Spleen (tissue), 13 donors: ENCODE results near the gene YIF1B. TPM values are rescaled to one million over a fixed set of nuclear protein-coding genes. Genes with fewer than 3 reads are reported as not detected.
"Not testable (repeated sequence)": the region's sequence is repeated elsewhere in the genome, so short reads cannot be mapped to it uniquely, and the experiment has no call there.

Source experiments
- DNase-seq: peaks from one replicate; pipeline ENCODE4 v3.0.0-alpha.2; 2020
- H3K27ac ChIP-seq, 8 donors: fragments of 200-600 bp; sonication (generic) in 7 of 8; 1 replicate in 4 of 8; 2 replicates in 4 of 8; pipeline versions ENCODE4 v1.5.0 to v1.8.0; 2016 to 2021; ENCODE audit warnings: inconsistent platforms in 4 of 8, mild to moderate bottlenecking in 4 of 8, moderate library complexity in 1 of 8
- H3K27me3 ChIP-seq, 7 donors: fragments of 200-600 bp; sonication (generic) in 6 of 7; replicated peaks in 1 of 7; 1 replicate in 4 of 7; 2 replicates in 3 of 7; pipeline versions ENCODE4 v1.5.0 to v1.8.0; 2016 to 2021; ENCODE audit warnings: inconsistent platforms in 3 of 7, mild to moderate bottlenecking in 1 of 7
- H3K36me3 ChIP-seq, 6 donors: fragments of 200-600 bp; sonication (generic) in 5 of 6; 1 replicate in 4 of 6; 2 replicates in 2 of 6; pipeline versions ENCODE4 v1.5.0 to v1.8.0; 2016 to 2021; ENCODE audit warnings: inconsistent platforms in 2 of 6
- H3K4me1 ChIP-seq, 6 donors: fragments of 200-600 bp; sonication (generic) in 5 of 6; 1 replicate in 3 of 6; 2 replicates in 3 of 6; pipeline versions ENCODE4 v1.5.0 to v1.8.0; 2016 to 2021; ENCODE audit warnings: inconsistent platforms in 3 of 6
- H3K4me3 ChIP-seq, 8 donors: fragments of 200-600 bp; sonication (generic) in 7 of 8; 1 replicate in 4 of 8; 2 replicates in 4 of 8; pipeline versions ENCODE4 v1.5.0 to v1.8.0; 2016 to 2021; ENCODE audit warnings: inconsistent platforms in 4 of 8, mild to moderate bottlenecking in 4 of 8, moderate library complexity in 2 of 8
- H3K9me3 ChIP-seq, 8 donors: fragments of 200-600 bp; sonication (generic) in 7 of 8; 1 replicate in 4 of 8; 2 replicates in 4 of 8; pipeline versions ENCODE4 v1.5.0 to v1.8.0; 2016 to 2021; ENCODE audit warnings: inconsistent platforms in 4 of 8
- POLR2A ChIP-seq, 3 donors: fragments of 450-650 bp; IDR thresholded peaks; one replicate each; pipeline ENCODE4 v1.5.1; 2017; ENCODE audit warnings: antibody characterized with exemption in 3 of 3, mild to moderate bottlenecking in 1 of 3
- POLR2AphosphoS5 ChIP-seq, 3 donors: sonication (generic); formaldehyde crosslinking; IDR thresholded peaks; one replicate each; pipeline ENCODE4 v1.5.1; 2017; ENCODE audit warnings: antibody characterized with exemption in 3 of 3
- WGBS, 5 donors: extraction: QIAGEN DNeasy Blood & Tissue Kit in 3 of 5; methylation state at CpG; one replicate each; pipeline versions ENCODE4 v1.1.5 to v1.1.7; 2013 to 2018; 5-methylcytosine and 5-hydroxymethylcytosine counted together
- intact Hi-C: fragments of 100-400 bp; cut with DNase I; formaldehyde crosslinking; loops from one replicate; pipeline ENCODE4 v1.15.0; 2023; ENCODE audit warnings: low total_unique reads
- long read RNA-seq, 2 donors: transcript quantifications; one replicate each; lab custom pipeline, GENCODE V29; 2026
- polyA plus RNA-seq, 3 donors: library from polyadenylated mRNA; stranded (reverse); fragments of 200-250 nt; gene quantifications; one replicate each; pipeline ENCODE4 v1.2.1, GENCODE V29; 2013
- total RNA-seq, 7 donors: library from RNA; depleted of rRNA in 3 of 7; stranded (reverse); fragments of >200 nt in 3 of 7; fragmentation: NEBNext Ultra II Directional in 4 of 7; extraction: Animal tissue kit (Norgen Biotek cat#: 25700) in 4 of 7; gene quantifications; one replicate each; pipeline versions ENCODE4 v1.1.0 to v1.2.1, GENCODE V29; 2016 to 2021
- TF ChIP-seq, protein P1 (sequence below), 11 experiments: fragments of 200-600 bp in 7 of 11; fragments of 450-650 bp in 4 of 11; sonication (generic) in 4 of 11; IDR thresholded peaks in 8 of 11; conservative IDR thresholded peaks in 3 of 11; 1 replicate in 7 of 11; 2 replicates in 4 of 11; pipeline versions ENCODE4 v1.4.0 to v1.8.0; 2016 to 2021; ENCODE audit warnings: antibody characterized with exemption in 11 of 11, inconsistent platforms in 4 of 11, mild to moderate bottlenecking in 1 of 11
- donor health status: healthy with polysubstance abuse.
- donor health status: DM: no; HTN: no; CAD: no; lungs with moderate emphysema.
- donor health status: DM: no; HTN: no; CAD: no.
- donor health status: Bipolar disorder and iron deficiency.
- donor health status: healthy.
- donor health status: DM: no; HTN: no; CAD: no.
- donor health status: DM: yes; HTN: yes; CAD: no.

Gene YIF1B, protein sequence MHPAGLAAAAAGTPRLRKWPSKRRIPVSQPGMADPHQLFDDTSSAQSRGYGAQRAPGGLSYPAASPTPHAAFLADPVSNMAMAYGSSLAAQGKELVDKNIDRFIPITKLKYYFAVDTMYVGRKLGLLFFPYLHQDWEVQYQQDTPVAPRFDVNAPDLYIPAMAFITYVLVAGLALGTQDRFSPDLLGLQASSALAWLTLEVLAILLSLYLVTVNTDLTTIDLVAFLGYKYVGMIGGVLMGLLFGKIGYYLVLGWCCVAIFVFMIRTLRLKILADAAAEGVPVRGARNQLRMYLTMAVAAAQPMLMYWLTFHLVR
- total RNA-seq (10 to 100 TPM; 31.4 to 40.6 (median 38.4) TPM), polyA plus RNA-seq (10 to 100 TPM; 41.2 to 56.7 (median 46.6) TPM)
- long read RNA-seq, donor 1, transcript YIF1B-203 (8 exons, 1,225 nt): minor isoform, 5 of 147 reads
- long read RNA-seq, donor 1, transcript YIF1B-216 (8 exons, 1,181 nt): major isoform, 17 of 147 reads
- long read RNA-seq, donor 1, partial matches to known transcripts: 116 of 147 reads
- long read RNA-seq, donor 1, other reads (novel, unspliced or antisense): 0 of 147 reads
- long read RNA-seq, donor 2, transcript YIF1B-216 (8 exons, 1,181 nt): major isoform, 8 of 21 reads
- long read RNA-seq, donor 2, partial matches to known transcripts: 5 of 21 reads
- long read RNA-seq, donor 2, other reads (novel, unspliced or antisense): 0 of 21 reads

DNA sequence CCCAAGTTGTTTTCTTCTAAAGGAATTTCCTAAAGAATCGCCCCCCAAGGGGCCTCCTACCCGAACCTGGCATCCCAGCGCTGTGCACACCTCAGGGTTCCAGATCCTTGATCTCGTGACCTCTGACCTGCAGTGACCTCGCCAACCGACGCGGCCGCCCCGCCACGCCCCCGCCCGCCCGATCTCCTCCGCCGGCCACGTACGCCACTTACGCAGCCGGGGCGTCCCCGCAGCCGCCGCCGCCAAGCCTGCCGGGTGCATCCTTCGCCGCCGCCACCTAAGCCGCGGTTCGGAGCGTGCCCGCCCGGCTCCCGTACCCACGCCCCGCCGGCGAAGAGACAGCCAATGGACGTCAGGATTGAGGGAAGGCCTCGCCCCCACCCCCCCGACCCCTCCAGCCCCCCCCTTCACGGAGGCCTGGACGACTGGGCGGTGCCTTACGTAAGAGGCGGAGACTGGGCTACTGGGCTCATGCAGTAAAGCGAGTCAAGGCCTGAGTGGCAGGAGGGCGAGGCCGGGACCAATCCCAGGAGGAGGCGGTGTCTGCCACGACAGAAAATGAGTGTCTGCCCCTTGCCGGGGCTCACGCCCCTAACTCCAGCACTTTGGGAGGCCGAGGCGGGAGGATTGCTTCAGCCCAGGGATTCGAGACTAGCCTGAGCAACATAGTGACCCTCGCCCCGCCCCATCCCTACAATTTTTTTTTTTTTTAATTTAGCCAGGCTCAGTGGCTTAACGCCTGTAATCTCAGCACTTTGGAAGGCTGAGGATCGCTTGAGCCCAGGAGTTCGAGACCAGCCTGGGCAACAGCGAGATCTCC is at the start of gene YIF1B:
TSS of gene YIF1B (minus strand) at position 291 of the 820 bp plus-strand sequence. CDS start at position 261, 30 bp downstream.
- intact Hi-C loops: no loop called here
- H3K27me3 ChIP-seq: no peaks in the 10 kb centered on the region
- peak within 1 kb of the TSS; percentile 37 to 78 (median 56) for H3K4me3 ChIP-seq
- H3K9me3 ChIP-seq: no peaks in the 10 kb centered on the region
- peak; percentile 99 for DNase-seq
- no peaks in the 10 kb centered on the region for H3K36me3 ChIP-seq
- 0 to 1% (median 0%) methylated on average over 43 to 64 of the region's 64 CpGs for WGBS, 5 donors
- TF ChIP-seq POLR2A (IDR thresholded peaks at IDR 0.05): no peak
- TF ChIP-seq, protein P1, sequence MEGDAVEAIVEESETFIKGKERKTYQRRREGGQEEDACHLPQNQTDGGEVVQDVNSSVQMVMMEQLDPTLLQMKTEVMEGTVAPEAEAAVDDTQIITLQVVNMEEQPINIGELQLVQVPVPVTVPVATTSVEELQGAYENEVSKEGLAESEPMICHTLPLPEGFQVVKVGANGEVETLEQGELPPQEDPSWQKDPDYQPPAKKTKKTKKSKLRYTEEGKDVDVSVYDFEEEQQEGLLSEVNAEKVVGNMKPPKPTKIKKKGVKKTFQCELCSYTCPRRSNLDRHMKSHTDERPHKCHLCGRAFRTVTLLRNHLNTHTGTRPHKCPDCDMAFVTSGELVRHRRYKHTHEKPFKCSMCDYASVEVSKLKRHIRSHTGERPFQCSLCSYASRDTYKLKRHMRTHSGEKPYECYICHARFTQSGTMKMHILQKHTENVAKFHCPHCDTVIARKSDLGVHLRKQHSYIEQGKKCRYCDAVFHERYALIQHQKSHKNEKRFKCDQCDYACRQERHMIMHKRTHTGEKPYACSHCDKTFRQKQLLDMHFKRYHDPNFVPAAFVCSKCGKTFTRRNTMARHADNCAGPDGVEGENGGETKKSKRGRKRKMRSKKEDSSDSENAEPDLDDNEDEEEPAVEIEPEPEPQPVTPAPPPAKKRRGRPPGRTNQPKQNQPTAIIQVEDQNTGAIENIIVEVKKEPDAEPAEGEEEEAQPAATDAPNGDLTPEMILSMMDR (IDR thresholded peaks at IDR 0.05 in 8 of 11, conservative IDR thresholded peaks at IDR 0.05 in 3 of 11): peak in 1 of 11 experiments; percentile 32
- TF ChIP-seq POLR2AphosphoS5 (IDR thresholded peaks at IDR 0.05): peak; percentile 82 to 90 (median 90)
- peaks cover 28 to 85% (median 54%) of the 10 kb centered on the region in 6 donors for H3K4me1 ChIP-seq
- H3K27ac ChIP-seq: peak within 1 kb of the TSS; percentile 72 to 93 (median 90)

DNA sequence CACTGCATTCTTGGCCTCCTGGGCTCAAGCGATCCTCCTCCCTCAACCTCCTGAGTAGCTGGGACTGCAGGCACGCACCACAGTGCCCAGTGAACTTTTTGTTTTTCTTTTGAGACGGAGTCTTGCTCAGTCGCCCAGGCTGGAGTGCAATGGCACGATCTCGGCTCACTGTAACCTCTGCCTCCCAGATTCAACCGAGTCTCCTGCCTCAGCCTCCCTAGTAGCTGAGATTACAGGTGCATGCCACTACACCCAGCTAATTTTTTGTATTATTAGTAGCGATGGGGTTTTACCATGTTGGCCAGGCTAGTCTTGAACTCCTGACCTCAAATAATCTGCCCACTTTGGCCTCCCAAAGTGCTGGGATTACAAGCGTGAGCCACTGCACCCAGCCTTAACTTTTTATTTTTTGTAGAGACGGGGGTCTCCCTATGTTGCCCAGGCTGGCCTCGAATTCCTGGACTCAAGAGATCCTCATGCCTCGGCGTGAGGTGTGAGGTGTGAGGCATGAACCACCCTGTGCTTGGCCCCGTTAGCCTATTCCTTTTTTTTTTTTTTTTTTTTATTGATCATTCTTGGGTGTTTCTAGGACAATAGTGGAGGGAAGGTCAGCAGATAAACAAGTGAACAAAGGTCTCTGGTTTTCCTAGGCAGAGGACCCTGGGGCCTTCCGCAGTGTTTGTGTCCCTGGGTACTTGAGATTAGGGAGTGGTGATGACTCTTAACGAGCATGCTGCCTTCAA is 47.4 kb upstream of the YIF1B start:
- H3K36me3 ChIP-seq, H3K9me3 ChIP-seq, intact Hi-C loops, DNase-seq: not testable (repeated sequence)
- Histone ChIP-seq H3K27ac (peak overlapping the region in 5 of 8 donors; percentile 66 to 81 (median 67)), H3K4me1 (peaks cover 8 to 24% (median 19%) of the 10 kb centered on the region in 6 donors), H3K27me3 (peaks cover 0 to 73% (median 4%) of the 10 kb centered on the region in 7 donors), H3K4me3 (peak overlapping the region in 6 of 8 donors; percentile 60 to 83 (median 70))
- WGBS, 5 donors: 79 to 86% (median 81%) methylated on average over 14 to 16 of the region's 16 CpGs

DNA sequence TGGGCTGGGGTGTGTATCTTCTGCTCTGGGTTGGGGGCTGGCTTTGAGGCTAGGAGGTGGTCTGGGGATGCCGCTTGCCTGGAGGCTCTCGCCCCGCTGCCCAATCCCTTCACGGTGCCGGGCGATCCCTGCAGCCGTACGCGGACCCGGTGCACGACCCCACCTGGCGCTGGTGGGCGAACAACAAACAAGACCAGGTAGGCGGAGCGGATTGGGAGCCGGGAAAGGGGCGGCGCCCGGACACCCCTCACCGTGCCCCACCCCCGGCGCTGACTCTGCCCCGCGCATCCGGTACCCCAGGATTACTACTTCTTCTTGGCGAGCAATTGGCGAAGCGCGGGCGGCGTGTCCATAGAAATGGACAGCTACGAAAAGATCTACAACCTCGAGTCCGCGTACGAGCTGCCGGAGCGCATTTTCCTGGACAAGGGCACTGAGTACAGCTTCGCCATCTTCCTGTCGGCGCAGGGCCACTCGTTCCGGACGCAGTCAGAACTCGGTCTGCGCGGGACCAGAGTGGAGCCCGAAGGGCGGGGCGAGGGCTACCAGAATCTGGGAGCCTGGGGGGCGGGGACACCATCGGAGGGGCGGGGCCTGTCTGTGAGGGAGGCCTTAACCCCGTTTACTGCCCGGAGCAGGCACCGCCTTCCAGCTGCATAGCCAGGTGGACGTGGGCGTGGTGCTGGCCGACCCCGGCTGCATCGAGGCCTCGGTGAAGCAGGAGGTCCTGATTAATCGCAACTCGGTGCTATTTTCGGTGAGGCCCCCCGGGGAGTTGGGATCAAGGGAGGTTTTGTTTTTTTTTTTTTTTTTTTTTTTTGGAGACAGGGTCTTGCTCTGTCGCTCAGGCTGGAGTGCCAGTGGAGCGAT is 46.6 kb upstream of the YIF1B start:
- intact Hi-C loops: no loop called here
- Histone ChIP-seq H3K4me3 (peak overlapping the region; percentile 60 to 83 (median 68)), H3K36me3 (no peaks in the 10 kb centered on the region), H3K27ac (peak overlapping the region in 7 of 8 donors; percentile 42 to 81 (median 66)), H3K27me3 (peaks cover 0 to 65% (median 4%) of the 10 kb centered on the region in 7 donors), H3K4me1 (peaks cover 8 to 24% (median 19%) of the 10 kb centered on the region in 6 donors), H3K9me3 (no peaks in the 10 kb centered on the region)
- no peak for TF ChIP-seq POLR2A (IDR thresholded peaks at IDR 0.05)
- TF ChIP-seq, protein P1 (IDR thresholded peaks at IDR 0.05 in 8 of 11, conservative IDR thresholded peaks at IDR 0.05 in 3 of 11): no peak
- peak; percentile 66 to 77 (median 71) for TF ChIP-seq POLR2AphosphoS5 (IDR thresholded peaks at IDR 0.05)
- WGBS, 5 donors: 1 to 3% (median 3%) methylated on average over 43 to 68 of the region's 68 CpGs
- DNase-seq: peak; percentile 91
